WI38 (cell line): ENCODE measurements around the gene LIG3.

Experiments used
- H3K4me3 ChIP-seq: 2 replicates; pipeline ENCODE4 v1.5.1; 2011; ENCODE audit warnings: low read depth, mild to moderate bottlenecking, control low read depth, low read length
- TF ChIP-seq, protein P1 (sequence below): IDR thresholded peaks from 2 replicates; pipeline ENCODE4 v1.5.1; 2012; ENCODE audit warnings: low read depth, mild to moderate bottlenecking, control low read depth, low read length

Gene LIG3

DNA sequence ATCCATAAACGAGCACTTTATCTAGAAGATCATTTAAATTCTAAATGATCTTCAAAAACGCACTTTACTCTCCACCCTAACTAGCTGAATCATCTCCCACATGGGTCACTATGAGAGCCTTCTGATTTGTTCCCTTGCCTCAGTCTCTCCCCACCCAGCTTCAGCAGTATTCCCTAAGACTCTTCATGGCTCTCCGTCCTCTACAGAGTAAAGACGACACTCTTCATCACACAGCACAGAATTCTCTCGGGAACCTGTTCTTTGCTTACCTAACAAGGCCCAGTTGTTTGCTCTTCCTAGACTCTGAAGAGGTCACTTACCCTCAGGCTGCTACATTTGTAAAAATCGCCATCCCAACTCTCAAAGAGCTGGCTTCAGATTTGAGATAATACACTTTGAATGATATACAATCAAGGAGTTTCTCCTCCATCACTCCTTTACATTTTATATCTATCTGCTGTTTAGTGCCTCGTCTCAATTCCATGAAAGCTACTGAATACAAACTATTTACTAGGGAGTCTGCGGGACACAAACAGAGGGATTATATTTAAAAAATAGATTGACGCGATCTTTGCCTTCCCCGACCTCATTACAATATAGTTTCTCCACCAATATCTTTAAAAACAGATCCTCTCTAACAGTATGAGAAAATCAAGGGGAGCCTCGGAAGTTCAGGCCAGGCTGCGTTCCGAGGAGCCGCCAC, 511 bp upstream of the LIG3 start:
- peak overlapping the region; percentile 82 for H3K4me3 ChIP-seq
- TF ChIP-seq, protein P1, sequence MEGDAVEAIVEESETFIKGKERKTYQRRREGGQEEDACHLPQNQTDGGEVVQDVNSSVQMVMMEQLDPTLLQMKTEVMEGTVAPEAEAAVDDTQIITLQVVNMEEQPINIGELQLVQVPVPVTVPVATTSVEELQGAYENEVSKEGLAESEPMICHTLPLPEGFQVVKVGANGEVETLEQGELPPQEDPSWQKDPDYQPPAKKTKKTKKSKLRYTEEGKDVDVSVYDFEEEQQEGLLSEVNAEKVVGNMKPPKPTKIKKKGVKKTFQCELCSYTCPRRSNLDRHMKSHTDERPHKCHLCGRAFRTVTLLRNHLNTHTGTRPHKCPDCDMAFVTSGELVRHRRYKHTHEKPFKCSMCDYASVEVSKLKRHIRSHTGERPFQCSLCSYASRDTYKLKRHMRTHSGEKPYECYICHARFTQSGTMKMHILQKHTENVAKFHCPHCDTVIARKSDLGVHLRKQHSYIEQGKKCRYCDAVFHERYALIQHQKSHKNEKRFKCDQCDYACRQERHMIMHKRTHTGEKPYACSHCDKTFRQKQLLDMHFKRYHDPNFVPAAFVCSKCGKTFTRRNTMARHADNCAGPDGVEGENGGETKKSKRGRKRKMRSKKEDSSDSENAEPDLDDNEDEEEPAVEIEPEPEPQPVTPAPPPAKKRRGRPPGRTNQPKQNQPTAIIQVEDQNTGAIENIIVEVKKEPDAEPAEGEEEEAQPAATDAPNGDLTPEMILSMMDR = no peak

DNA sequence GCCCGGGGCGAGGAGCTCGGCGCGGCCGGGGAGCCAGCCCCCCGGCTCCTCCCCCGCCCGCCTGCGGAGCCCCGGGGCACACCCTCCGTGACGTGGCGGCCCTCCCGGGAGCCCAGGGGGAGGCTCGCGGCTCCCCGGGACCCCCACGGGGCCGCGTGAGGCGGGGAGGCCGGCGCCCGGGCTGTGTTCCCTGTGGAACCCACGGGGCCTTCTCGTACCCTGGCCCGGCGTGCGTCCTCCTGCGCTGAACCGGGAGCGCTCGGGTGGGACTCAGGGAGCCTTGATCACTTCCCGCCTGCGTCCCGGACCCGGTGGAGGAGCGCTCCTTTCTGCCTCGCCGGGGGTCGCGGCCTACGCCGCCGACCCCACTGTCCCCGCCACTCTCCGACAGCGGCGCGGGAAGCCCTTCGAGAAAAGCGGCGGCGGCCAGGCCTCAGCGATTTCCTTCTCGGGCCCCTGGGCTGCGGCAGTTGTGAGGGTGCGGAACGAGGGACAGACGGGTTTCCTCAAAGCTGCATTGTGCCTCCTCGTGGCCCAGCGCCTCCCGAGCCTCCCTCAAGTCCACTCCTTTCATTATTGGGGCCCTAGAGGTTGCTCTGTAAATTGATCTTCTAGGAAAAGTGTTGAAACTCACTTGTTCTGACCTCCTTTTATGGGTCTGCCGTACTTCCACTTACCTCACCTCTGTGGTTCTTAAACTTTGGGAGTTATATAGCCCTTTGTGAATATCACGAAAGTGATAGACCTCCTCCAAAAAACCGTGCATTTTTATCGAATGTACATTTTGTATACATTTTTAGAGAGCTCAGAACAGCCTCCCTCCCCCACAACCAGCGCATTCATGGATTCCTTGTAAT, 597 bp downstream of the LIG3 start:
- H3K4me3 ChIP-seq = peak overlapping the region; percentile 82
- TF ChIP-seq, protein P1 = no peak

DNA sequence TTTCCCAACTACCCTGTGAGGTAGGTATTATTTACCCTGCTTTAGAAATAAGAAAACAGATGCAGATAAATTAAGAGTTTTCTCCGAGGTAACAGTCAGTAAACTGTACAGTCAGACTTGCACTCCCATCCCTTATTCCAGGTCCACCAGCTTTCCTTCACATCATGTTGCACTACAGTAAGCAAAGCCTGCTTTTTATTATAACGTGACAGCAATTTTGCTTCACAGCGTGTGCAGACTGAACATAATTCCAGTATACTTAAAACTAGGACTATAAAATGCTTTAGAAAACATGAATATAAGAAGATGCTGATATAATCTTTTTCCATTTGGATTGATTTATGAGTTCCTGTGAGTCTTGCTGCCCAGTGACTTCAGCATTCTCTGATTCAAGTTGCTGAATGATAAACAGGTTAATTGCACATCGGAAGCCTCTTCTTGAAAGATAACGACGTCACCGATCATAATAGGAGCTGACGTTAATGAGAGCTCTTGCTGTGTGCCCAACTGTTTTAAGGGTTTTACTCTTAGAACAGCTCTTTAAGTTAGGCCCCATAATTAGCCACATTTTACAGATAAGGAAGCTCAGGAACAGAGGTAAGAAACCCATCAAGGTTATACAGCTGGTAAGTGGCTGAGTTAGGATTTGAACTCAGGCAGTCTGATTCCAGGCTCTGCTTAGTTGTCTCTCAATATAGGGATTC, 1.4 kb downstream of the LIG3 start:
- TF ChIP-seq, protein P1 = no peak

DNA sequence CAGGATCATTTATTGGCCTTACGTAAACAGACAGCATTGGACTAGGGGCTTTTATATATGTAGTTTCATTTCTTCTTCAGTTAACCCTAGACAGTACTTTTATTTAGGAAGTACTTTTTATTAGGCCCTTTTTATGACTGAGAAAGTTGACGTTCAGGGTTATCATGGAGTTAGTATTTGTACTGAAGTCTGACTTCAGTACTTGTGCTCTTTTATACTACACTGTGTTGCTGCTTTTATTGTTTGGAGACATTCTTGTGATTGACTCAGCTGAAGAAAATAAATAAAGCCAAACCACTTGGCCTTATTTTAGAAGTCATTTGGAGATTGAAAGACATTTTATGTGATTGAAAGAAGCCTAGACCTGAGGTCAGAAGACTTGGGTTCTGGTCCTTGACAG, 6.9 kb downstream of the LIG3 start:
- TF ChIP-seq, protein P1 = no peak

More for the DNA sequence above, 1.4 kb downstream of the LIG3 start:
- peak overlapping the region; percentile 82 for H3K4me3 ChIP-seq

DNA sequence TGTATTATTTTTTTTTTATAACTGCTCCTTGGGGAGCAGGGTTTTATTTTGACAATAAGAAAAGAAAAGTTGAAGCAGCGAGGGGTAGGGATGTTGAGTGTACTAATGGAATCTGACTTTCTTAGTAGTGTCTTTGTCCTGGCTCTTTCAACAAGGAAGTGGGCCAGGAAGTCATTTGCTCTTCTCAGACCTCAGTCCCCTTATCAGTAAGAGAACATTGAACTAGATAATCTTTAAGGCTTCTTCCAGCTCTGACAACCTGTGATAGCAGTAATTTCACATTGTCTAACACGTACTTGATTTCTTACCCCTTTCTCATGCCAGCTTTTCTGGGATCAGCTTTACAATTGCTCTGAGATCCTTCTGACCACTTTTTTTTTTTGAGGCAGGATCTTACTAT, 8.3 kb downstream of the LIG3 start:
- no peak overlapping the region for H3K4me3 ChIP-seq
- TF ChIP-seq, protein P1 = no peak

More for the DNA sequence above, 6.9 kb downstream of the LIG3 start:
- no peak overlapping the region for H3K4me3 ChIP-seq

DNA sequence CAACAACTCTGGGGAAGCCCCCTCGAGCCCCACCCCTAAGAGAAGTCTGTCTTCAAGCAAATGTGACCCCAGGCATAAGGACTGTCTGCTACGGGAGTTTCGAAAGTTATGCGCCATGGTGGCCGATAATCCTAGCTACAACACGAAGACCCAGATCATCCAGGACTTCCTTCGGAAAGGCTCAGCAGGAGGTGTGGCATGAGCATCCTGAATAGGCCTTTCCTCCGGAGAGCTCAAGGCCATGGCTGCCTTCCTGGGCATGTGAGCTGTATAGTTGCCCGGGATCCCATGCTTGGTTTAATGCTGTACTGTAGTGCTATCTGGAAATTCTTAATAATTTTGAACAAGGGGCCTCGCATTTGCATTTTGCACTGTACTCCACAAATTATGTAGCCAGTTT, 9.2 kb downstream of the LIG3 start:
- H3K4me3 ChIP-seq = no peak overlapping the region
- TF ChIP-seq, protein P1 = no peak

DNA sequence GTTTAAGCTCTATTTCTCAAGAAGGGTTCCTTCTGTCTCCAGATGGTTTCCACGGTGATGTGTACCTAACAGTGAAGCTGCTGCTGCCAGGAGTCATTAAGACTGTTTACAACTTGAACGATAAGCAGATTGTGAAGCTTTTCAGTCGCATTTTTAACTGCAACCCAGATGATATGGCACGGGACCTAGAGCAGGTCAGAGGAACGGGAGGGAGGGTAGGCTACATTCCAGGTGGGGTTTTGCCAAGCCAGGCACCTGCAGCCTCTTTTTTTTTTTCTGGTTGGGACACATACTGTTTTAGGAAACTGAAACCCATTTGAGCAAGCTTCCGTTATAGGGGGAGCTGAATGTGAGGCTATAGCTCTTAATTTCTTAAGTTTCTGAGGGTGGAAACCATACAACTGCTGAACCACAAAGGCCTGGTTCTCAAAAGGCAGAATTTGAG, 10.6 kb downstream of the LIG3 start:
- no peak overlapping the region for H3K4me3 ChIP-seq
- TF ChIP-seq, protein P1 = no peak
